Right lobe of liver (tissue), 4 donors: ENCODE results near the gene KLB.

Experiments
- POLR2A ChIP-seq: fragments of 450-650 bp; IDR thresholded peaks from one replicate; pipeline ENCODE4 v1.6.1; 2017; ENCODE audit warnings: antibody characterized with exemption, mild to moderate bottlenecking
- TF ChIP-seq, protein P1 (sequence below), 4 donors: fragments of 200-600 bp in 3 of 4; fragments of 450-650 bp in 1 of 4; IDR thresholded peaks; one replicate each; pipeline versions ENCODE4 v1.5.1 to v1.8.0; 2016 to 2022; ENCODE audit warnings: antibody characterized with exemption in 4 of 4, mild to moderate bottlenecking in 2 of 4
- donor health status: DM: no; HTN: no; CAD: no.
- donor health status: DM: no; HTN: no; CAD: no.
- donor health status: DM: no; HTN: yes; CAD: no.

DNA sequence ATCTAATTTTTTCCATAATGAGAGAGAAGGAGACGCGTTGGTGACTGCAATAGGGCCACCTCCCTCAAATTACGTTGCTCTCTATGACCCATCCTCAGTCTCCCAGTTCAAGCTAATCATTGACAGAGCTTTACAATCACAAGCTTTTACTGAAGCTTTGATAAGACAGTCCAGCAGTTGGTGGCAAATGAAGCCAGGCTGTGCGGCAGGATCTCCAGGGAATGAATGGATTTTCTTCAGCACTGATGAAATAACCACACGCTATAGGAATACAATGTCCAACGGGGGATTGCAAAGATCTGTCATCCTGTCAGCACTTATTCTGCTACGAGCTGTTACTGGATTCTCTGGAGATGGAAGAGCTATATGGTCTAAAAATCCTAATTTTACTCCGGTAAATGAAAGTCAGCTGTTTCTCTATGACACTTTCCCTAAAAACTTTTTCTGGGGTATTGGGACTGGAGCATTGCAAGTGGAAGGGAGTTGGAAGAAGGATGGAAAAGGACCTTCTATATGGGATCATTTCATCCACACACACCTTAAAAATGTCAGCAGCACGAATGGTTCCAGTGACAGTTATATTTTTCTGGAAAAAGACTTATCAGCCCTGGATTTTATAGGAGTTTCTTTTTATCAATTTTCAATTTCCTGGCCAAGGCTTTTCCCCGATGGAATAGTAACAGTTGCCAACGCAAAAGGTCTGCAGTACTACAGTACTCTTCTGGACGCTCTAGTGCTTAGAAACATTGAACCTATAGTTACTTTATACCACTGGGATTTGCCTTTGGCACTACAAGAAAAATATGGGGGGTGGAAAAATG, at the start of gene KLB:
- TF ChIP-seq, protein P1, sequence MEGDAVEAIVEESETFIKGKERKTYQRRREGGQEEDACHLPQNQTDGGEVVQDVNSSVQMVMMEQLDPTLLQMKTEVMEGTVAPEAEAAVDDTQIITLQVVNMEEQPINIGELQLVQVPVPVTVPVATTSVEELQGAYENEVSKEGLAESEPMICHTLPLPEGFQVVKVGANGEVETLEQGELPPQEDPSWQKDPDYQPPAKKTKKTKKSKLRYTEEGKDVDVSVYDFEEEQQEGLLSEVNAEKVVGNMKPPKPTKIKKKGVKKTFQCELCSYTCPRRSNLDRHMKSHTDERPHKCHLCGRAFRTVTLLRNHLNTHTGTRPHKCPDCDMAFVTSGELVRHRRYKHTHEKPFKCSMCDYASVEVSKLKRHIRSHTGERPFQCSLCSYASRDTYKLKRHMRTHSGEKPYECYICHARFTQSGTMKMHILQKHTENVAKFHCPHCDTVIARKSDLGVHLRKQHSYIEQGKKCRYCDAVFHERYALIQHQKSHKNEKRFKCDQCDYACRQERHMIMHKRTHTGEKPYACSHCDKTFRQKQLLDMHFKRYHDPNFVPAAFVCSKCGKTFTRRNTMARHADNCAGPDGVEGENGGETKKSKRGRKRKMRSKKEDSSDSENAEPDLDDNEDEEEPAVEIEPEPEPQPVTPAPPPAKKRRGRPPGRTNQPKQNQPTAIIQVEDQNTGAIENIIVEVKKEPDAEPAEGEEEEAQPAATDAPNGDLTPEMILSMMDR (IDR thresholded peaks at IDR 0.05): no peak
- peak; percentile 97 for TF ChIP-seq POLR2A
